Measurements from ENCODE around the gene RASSF8. TPM values are rescaled to one million over a fixed set of nuclear protein-coding genes. Genes with fewer than 3 reads are reported as not detected.
A peak's percentile ranks its signal among the peaks of the same experiment; 100 is the strongest.

Gene RASSF8
- total RNA-seq, 2 donors from 2014 or later: 47.9 to 86.6 TPM

DNA sequence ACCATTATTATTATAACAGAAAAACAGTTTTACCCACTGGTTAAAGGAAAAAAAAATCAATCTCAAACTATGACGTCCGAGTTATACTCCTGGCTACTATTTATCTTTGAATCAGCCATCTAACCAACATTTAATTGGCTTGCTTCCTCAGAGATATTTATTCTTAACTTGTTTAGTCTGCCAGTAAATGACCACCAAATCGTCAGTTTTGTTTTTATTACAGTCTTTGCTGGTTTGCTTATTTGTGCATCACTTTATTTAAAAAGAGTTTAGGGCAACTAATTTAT lies 71.2 kb downstream of the RASSF8 start:
- H3K9me3 ChIP-seq: no peaks in the 10 kb centered on the region
- peaks cover 35 to 56% of the 10 kb centered on the region in 2 donors for H3K4me1 ChIP-seq (ENCODE audit: control insufficient read depth in 1 of 2, low read depth in 2 of 2)
- DNase-seq (ENCODE audit: low spot score): no peak
- peak overlapping the region; percentile 7 to 34 for H3K27ac ChIP-seq
- no peak for ATAC-seq (ENCODE audit: insufficient number of reproducible peaks, low FRiP score, low read depth)
- no peaks in the 10 kb centered on the region for H3K27me3 ChIP-seq (replicated peaks; ENCODE audit: insufficient read depth)
- H3K4me3 ChIP-seq: no peak overlapping the region
- TF ChIP-seq, protein P1, sequence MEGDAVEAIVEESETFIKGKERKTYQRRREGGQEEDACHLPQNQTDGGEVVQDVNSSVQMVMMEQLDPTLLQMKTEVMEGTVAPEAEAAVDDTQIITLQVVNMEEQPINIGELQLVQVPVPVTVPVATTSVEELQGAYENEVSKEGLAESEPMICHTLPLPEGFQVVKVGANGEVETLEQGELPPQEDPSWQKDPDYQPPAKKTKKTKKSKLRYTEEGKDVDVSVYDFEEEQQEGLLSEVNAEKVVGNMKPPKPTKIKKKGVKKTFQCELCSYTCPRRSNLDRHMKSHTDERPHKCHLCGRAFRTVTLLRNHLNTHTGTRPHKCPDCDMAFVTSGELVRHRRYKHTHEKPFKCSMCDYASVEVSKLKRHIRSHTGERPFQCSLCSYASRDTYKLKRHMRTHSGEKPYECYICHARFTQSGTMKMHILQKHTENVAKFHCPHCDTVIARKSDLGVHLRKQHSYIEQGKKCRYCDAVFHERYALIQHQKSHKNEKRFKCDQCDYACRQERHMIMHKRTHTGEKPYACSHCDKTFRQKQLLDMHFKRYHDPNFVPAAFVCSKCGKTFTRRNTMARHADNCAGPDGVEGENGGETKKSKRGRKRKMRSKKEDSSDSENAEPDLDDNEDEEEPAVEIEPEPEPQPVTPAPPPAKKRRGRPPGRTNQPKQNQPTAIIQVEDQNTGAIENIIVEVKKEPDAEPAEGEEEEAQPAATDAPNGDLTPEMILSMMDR (IDR thresholded peaks at IDR 0.05): no peak
- H3K36me3 ChIP-seq: no peaks in the 10 kb centered on the region

DNA sequence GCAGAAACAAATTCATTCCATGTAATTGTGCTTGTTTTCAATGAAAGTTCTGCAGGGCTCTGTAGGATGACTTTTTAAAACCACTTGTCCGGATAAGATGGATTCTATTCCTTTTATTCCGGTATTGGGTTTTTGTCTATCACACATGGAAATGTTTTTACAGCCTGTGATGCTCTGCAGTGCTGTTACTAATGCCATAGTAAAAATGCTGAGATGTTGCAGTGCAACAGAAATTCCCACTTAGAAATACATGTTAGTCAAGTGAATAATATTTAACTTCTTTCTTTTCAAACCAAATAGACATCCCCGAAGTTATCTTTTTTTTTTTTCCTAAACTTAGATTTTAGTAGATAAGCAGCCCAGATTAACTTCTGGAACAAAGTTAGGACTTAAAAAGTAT lies 71.9 kb downstream of the RASSF8 start:
- Histone ChIP-seq H3K4me1 (ENCODE audit: control insufficient read depth in 1 of 2, low read depth in 2 of 2) (peaks cover 39 to 60% of the 10 kb centered on the region in 2 donors), H3K27me3 (replicated peaks; ENCODE audit: insufficient read depth) (no peaks in the 10 kb centered on the region), H3K4me3 (no peak overlapping the region), H3K36me3 (no peaks in the 10 kb centered on the region), H3K9me3 (no peaks in the 10 kb centered on the region), H3K27ac (no peak overlapping the region)
- DNase-seq (ENCODE audit: low spot score) (no peak), ATAC-seq (ENCODE audit: insufficient number of reproducible peaks, low FRiP score, low read depth) (no peak)
- TF ChIP-seq, protein P1 (IDR thresholded peaks at IDR 0.05): no peak

DNA sequence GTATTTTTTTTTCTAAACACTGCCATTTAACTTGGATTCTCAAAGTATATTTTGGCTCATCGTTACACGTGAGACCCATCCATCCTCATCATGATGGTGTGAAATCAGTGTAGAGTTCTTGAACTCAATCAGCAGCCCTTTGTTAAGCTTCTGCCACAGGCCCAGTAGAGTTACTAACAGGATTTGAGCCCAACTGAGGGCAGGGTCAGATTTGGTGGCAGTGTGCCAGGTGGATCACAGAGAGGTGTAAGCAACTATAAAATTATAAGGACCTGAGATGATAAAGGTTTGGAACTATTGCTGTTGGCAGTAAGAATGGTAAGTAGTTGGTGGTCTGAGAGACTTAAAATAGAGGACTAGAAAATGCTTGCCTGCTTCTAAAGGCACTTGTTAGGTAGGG lies 72.8 kb downstream of the RASSF8 start:
- ATAC-seq (ENCODE audit: insufficient number of reproducible peaks, low FRiP score, low read depth): no peak
- H3K4me1 ChIP-seq (ENCODE audit: control insufficient read depth in 1 of 2, low read depth in 2 of 2): peaks cover 39 to 60% of the 10 kb centered on the region in 2 donors
- TF ChIP-seq, protein P1 (IDR thresholded peaks at IDR 0.05): no peak

DNA sequence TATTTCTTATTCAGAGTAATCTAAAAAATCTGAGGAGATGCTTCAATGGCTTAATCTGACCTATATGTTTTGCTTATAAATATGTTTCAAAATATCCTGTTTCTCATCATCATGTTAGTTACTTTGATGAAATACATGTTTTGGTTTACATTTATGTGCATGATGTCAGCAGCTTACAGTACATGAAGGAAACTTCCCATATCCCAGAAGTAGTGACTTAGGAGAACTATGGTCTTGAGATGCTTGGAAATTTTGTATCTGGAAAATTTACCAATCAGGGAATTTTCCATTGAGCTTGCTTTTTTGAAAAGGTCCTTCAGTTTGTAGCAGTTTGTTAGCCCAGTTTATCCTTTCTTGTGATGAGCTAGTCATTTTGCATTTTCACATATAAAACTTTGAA lies 73.3 kb downstream of the RASSF8 start:
- ATAC-seq (ENCODE audit: insufficient number of reproducible peaks, low FRiP score, low read depth): no peak
- H3K27me3 ChIP-seq (replicated peaks; ENCODE audit: insufficient read depth): no peaks in the 10 kb centered on the region
- H3K4me3 ChIP-seq: no peak overlapping the region
- TF ChIP-seq, protein P1 (IDR thresholded peaks at IDR 0.05): no peak
- H3K36me3 ChIP-seq: no peaks in the 10 kb centered on the region
- H3K4me1 ChIP-seq (ENCODE audit: control insufficient read depth in 1 of 2, low read depth in 2 of 2): peaks cover 40 to 60% of the 10 kb centered on the region in 2 donors
- no peaks in the 10 kb centered on the region for H3K9me3 ChIP-seq
- DNase-seq (ENCODE audit: low spot score): no peak
- peak overlapping the region in 1 of 2 donors; percentile 46 for H3K27ac ChIP-seq

More for the DNA sequence above, 72.8 kb downstream of the RASSF8 start:
- DNase-seq (ENCODE audit: low spot score): no peak
- Histone ChIP-seq H3K36me3 (no peaks in the 10 kb centered on the region), H3K9me3 (no peaks in the 10 kb centered on the region), H3K4me3 (no peak overlapping the region), H3K27me3 (replicated peaks; ENCODE audit: insufficient read depth) (no peaks in the 10 kb centered on the region), H3K27ac (peak overlapping the region in 1 of 2 donors; percentile 46)

DNA sequence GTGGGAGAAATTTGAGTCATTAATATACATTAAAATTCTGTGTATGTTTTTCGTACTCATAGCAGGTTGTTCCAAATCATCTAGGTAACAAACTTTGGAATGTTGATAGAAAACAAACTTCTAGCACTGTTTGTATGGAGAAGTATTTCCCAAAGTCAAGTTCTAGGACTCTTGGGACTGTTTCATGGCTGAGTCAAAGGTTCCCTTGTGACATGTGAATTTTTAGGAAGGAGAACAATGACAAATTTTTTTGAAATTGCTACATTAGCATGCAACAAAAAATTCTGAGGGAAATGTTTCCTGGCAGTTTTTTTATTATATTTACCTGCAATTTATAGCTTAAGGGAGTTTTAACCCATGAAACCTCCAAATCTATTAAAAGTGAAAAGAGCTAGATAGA lies 73.8 kb downstream of the RASSF8 start:
- no peak overlapping the region for H3K4me3 ChIP-seq
- no peaks in the 10 kb centered on the region for H3K9me3 ChIP-seq
- H3K4me1 ChIP-seq (ENCODE audit: control insufficient read depth in 1 of 2, low read depth in 2 of 2): peaks cover 42 to 60% of the 10 kb centered on the region in 2 donors
- peak overlapping the region in 1 of 2 donors; percentile 46 for H3K27ac ChIP-seq
- H3K36me3 ChIP-seq: no peaks in the 10 kb centered on the region
- no peaks in the 10 kb centered on the region for H3K27me3 ChIP-seq (replicated peaks; ENCODE audit: insufficient read depth)
- TF ChIP-seq, protein P1 (IDR thresholded peaks at IDR 0.05): no peak
- ATAC-seq (ENCODE audit: insufficient number of reproducible peaks, low FRiP score, low read depth) (no peak), DNase-seq (ENCODE audit: low spot score) (no peak)

All from thoracic aorta (tissue), 2 donors.